Fibroblast of pulmonary artery (primary cell): ENCODE data around the gene FASTKD1.
A peak's percentile ranks its signal among the peaks of the same experiment; 100 is the strongest.

Experiments used
- DNase-seq: peaks from one replicate; pipeline ENCODE4 v3.0.0-alpha.2; 2010; ENCODE audit warnings: low read depth
- H3K4me3 ChIP-seq: replicated peaks from 2 replicates; pipeline ENCODE4 v1.5.1; 2011; ENCODE audit warnings: low read depth, mild to moderate bottlenecking, control low read depth, low read length, moderate library complexity
- TF ChIP-seq, protein P1 (sequence below): IDR thresholded peaks from 2 replicates; pipeline ENCODE4 v1.5.1; 2011; ENCODE audit warnings: mild to moderate bottlenecking, control low read depth, low read length, inconsistent platforms; ENCODE audit errors: missing control alignments

FASTKD1 gene

GRCh38 chr2:169480079-169480465 lies 93.6 kb downstream of the FASTKD1 start:
- TF ChIP-seq, protein P1, sequence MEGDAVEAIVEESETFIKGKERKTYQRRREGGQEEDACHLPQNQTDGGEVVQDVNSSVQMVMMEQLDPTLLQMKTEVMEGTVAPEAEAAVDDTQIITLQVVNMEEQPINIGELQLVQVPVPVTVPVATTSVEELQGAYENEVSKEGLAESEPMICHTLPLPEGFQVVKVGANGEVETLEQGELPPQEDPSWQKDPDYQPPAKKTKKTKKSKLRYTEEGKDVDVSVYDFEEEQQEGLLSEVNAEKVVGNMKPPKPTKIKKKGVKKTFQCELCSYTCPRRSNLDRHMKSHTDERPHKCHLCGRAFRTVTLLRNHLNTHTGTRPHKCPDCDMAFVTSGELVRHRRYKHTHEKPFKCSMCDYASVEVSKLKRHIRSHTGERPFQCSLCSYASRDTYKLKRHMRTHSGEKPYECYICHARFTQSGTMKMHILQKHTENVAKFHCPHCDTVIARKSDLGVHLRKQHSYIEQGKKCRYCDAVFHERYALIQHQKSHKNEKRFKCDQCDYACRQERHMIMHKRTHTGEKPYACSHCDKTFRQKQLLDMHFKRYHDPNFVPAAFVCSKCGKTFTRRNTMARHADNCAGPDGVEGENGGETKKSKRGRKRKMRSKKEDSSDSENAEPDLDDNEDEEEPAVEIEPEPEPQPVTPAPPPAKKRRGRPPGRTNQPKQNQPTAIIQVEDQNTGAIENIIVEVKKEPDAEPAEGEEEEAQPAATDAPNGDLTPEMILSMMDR = no peak
- peak; percentile 24 for DNase-seq
- H3K4me3 ChIP-seq = peak overlapping the region; percentile 74
